GM19463 (cell line): ENCODE results near the gene NFATC1.

Source experiments
- ATAC-seq: cut with Tn5 transposase; IDR thresholded peaks from one replicate; pipeline ENCODE4 v1.9.1; 2021; ENCODE audit warnings: mild to moderate bottlenecking, moderate library complexity; ENCODE audit not compliant: unreplicated experiment

Gene NFATC1

DNA sequence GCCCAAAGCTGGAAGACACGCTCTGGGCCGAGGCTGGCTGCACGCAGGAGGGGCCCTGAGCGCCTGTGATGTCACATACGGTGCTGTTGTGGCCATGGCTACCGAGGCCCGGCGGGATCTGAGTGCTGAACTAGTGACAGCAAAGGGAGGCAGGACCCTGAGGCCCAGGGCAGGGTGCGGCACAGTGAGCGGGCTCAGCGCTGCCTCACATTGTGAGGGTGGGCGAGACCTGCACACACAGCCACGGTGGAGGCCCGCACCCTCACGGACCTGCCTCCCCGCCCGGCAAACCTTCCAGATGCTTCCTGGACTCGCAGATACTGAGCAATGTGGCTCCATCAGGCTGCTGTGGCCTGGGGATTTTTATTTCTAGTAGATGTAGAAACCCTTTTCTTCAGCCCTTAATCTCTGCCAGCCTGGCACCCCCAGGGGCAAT, 150.0 kb downstream of the NFATC1 start:
- no peak for ATAC-seq

DNA sequence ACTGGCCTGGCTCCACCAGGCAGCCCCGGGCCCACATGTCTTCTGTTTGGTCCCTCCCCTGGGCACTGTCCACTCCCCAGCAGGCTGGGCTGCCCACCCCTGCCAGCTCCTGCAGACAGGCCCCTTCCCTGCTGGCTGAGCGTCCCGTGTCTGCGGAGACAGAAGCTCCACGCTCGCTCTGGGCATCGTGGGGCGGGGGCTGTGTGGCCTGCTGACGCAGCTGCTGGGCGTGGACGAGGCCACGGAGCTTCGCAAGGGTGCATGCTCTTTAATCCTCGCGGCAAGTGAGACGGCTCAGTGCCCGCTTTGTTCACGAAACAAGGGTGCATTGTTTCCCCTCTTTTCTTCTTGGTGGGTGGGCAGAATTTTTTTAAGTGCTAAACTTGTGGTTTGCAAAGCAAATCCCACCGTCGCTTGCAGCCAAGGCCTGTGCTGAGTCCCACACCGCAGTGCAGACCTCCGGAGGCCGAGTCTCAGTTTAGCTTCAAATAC, 151.1 kb downstream of the NFATC1 start:
- ATAC-seq, result no peak

DNA sequence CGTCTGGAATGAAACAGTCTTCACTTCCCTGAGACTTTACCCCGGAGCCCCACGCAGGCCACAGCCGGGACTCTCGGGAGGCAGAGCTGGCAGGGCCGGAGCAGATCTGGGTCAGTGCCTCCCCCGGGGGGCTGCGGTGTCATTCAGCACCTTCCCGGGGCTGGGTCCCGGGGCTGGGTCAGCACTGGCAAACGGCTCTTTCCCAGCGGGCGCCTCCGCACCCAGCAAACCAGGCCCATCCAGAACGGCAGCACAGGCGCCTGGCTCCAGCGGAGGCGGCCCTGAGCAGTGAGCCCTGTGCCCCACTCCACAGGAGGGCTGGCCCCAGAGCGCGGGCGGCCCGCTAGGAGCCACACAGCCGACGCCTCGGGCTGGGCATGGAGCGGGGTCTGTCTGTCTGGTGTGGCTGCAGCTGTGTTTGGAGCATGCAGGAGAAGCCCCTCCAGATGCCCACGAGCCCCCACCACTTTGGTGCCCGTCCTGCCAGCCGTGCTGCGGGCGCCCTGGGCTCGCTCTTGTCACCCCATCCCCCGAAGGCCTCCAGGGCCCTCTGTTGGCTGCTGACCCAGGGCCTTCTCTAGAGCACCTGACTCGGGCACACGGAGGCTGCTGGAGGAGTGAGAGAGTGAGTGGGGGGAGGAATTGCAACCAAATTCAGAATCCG, 151.8 kb downstream of the NFATC1 start:
- no peak for ATAC-seq

DNA sequence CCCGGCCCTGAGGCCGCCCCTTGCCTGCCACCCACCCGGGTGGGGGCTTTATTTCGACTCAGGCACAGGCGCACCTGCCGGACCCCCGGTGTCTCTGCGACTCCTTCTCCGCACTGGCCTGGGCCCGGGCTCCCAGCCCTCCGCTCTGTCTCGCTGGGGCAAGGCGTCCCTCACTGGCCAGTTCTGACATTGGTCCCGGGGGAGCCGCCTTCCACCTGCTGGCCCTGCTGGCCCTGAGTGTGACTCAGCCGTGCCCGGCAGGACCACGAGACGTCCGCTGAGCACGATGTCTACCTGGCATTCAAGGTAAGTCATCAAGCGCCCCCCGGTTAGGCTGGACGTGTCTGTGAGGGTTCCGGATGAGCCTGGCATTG, 152.3 kb downstream of the NFATC1 start:
- ATAC-seq, result no peak

DNA sequence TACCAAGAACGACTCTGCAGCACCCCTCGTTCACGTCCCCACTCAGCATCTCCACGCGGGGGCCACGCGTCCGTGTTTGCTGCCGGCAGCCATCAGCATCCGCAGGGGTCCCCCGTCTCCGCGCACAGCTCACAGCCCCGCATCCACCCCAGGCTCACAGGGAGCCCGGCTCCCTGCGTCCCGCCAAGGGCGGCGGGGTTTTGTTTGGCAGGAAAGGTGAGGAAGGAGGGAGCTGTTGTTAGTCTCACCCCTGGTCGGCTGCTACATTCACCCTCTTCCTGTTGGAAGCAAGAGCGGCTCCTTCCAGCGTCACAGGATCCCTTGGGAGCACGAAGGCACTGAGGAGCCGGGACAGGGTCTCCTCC, 152.9 kb downstream of the NFATC1 start:
- ATAC-seq, result no peak

DNA sequence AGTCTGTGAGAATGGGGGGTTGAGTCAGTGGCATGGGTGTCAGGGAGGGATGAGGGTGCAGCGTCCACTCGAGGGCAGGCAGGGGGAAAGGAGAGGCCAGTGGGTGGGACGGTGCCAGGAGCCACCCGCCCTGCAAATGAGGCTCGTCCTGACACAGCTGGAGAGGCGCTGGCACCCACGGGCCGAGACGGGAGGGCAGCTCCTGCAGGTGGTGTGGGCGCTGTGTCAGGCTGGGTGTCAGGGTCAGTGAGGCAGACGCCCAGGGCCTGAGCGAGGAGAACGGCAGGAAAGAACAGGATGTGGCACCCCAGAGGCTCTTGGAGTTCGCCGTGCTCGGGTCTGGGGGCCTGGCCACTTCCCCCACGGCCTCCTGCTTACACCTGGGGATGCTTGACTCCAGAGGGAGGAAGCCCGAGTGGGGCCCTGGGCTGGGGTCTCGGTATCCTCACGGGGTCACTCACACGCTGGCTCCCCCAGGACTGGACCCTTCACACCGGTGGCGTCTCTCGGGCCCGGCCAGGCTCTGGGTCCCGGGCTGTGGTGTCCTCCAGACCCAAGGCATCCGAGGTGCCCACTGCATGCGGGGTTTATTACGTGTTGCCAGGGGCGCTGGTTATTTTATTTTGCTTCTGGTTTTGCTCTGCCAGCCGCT, 153.4 kb downstream of the NFATC1 start:
- ATAC-seq, result no peak

DNA sequence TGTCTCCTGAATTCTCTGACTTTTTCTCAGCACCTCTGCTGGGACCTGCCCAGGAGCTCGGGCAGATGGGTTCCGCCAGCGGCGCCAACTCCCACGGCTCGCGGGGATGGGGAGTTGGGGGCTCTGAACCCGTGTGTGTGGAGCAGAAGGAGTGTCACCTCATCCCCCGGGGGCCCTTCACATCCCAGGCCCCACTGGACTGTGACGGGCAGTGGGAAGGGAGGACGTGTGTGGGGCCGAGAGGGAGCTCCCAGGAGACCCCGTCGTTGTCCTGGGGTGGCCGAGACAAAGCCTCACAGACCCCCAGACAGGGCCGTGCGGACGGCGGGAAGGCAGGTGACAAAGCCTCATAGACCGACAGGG, 153.9 kb downstream of the NFATC1 start:
- ATAC-seq, result no peak

DNA sequence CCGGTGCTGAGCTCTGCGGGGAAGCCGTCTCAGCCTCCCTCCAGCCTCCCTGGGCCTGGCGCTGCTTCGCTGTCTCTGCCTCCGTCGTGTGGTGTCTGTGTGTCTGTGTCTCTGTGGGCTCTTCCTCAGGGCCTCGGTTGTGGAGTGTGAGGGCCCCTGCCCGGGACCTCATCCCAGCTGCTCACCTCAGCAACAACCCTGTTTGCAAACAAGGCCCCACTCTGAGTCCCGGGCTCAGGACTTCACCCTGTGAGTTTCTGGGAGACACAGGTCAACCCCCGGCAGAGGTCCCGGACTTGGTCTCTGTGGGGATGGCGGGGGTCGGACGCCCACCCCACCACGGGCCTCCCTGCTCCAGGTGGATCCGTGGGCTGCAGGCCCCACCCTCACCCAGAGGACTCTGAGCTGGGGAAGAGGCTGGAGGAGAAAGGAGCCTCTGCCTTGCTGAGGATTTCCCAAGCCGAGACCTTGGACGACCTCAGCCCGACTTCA, 156.5 kb downstream of the NFATC1 start:
- no peak for ATAC-seq

DNA sequence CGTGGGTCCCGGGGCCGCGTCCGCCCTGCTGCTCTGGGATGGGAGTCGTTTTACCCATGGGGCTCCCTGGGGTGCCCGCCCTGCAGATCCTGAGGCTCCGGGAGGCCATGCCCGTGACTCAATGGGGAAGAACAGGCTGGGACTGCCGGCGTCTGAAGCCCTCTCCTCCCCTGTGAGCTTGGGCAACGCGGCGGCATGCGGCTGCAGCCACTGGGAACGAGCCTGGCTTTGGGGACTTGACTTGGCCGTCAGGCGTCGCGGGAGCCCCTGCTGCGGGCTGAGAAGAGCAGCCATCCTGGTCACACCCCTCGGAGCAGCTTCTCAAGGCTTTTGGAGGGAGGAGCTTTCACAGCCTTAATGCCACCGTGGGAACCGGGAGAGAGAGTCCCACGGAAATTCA, 157.0 kb downstream of the NFATC1 start:
- ATAC-seq, result no peak

DNA sequence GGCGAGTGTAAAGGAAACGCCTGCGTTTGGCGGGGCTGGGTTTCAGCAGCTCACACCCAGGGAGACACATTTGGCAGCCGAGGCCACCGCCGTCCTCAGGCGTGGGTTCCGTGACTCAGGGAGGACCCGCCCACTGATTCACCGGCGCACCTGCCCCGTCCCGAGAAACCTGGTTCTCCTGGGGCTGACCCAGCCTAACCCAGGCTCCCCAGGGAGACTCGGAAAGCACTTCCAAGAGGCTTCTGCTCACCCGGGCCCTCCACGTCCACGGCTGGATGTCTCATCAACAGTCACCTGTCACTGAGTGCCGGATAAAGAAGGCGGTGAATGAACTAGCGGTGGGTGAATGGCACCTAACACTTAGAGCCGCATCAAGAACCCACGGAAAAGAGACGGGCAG, 157.4 kb downstream of the NFATC1 start:
- no peak for ATAC-seq

DNA sequence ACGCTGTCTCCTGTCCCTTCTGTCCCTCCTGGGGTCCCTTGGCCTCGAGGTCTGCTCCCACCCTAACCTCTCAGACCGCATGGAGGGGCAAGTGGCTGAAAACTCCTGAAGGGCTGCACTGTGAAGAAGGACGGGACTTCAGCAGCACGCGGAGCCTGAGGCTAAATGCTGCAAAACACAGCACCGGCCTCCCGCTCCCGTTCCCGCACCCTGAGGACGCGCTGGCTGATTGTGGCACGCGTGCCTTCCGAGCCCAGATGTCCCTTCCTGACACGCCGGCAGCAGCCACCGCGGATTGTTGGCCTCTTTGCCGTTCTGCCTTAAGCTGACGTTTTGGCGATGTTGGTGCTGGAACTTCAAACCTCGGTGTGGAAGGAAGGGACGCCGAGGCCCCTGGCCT, 158.0 kb downstream of the NFATC1 start:
- ATAC-seq, result no peak

DNA sequence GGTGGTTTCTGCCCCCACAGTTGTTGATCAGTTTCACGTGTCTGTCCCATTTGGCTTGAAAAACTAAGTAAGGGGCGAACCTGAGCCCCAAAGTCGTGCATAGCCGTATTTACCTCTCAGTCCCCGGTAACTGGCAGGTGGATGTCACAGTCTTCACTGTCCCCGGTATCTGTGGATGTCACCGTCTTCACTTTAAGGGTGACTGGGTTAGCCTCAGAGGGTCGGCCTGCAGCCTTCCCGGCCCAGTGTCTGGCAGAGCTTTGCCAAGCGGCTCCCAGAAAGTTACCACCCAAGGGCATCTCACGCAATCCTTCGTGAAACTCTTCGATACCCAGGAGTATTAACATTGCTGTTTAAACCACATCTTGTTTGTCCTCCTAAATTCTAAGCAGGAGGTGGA, 158.6 kb downstream of the NFATC1 start:
- ATAC-seq, result no peak

DNA sequence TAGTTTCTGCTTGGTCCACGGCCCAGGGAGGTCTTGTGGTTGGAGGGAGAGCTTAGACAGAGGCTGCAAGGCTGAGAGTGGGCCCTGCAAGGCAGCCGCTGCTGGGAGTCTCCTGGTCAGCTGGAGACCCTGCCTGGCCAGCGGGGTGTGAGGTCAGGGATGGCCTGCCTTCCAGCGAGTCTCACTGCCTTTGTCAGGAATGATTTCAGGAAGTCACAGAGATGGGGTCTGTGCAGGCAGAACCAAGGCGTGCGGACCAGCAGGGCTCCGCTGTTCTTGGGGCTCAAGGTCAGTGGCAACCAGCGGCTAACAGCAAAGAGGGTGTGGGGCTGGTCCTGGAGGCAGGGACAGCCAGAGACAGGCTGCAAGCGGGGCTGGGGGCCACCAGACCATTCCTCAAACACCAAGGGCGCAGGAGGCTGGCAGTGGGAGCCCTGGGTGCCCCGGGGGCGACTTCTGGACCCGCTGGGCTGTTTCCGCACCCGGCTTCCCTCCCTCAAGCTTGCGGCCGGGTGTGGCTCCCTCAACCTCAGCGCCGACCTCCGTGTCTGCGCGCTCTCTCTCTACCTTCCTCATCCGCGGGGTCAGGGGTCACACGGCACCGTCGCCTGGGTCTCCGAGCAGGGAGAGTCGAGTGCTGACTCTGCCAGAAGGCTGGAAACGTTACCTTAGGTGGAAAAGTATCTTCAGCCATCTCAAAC, 159.4 kb downstream of the NFATC1 start:
- ATAC-seq, result no peak

DNA sequence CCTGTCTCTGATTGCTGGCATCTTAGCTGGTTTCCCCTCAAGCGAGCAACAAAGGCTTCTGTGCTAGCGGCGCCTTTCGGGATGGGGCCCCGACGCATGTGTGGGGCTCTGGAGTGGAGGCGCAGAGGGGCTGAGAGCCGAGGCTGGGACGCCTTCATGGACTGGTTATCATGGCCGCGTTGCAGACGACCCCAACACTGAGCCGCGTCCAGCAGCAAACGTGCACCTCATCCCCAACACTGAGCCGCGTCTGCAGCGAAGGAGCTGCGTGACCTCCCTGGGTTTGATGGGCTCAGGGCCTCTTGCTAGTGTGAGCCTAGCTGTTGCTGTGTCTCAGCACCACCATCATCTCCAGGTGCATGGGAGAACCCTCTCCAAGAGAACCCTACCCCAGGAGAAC, 160.2 kb downstream of the NFATC1 start:
- no peak for ATAC-seq

DNA sequence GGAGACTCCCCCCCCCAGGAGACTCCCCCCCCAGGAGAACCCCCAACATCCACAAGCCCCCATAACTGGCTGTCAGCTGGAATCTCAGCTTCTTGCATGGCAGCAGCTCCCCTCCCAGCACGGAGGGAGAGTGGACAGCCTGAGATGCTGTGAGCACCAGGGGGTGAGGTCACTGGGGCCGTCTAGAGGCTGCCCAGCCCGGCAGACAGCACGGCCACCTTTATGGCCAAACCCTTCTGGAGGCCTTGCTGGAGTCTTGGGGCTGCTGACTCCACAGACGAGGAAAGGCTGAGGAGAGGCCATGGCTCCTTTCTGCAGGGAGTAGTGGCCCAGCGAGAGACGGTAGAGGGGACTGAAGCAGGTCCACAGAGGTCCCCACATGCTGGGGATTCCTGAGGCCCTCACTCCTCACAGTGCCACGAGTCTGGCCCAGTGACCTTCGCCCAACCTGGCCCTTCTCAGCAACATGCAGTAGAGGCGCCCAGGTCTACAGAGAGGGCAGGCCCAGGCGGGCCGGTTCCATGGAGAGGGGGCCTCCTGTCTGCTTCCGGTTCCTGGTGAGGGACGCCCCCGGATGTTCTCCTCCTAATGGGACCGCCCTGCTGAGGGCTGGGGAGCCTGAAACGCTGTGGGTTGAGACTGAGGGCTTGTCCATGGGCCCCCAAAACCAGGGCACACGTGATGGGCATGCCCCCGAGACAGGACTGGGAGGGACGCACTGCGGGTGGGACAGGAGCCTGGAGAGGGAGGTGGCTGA, 161.3 kb downstream of the NFATC1 start:
- ATAC-seq, result no peak

DNA sequence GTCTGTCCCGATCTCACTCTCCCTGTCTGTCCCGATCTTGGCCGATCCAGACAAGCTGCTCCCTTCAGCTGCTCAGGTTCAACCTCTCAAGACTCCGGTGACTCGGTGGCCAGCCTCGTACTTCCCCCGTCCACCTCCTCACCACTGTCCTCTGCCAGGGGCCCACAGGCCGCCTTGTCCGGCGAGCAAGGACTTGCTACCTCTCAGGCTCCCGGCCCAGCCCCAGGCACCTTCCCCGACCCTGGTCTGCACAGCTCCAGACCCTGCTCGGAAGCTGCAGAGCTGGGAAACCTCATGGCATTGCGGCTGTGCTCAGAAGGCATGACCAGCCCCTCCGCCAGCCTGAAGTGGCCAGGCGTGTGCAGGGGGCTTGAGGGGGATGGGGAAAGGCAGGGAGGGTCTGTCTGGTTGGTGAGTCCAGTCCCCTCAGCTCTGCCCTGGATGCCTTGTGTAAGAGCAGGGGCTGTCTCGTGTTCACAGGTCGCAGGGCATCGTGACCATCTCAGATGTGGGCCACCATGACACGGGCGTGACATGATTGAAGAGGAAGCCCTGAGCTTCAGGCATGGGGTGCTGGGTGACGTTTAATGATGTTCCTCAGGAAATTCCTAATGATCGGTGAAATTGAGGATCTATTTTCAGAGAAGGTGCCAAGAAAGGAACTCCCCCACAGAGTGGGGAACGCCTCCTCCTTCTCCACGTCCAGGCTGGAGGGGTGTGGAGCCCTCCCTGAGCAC, 162.6 kb downstream of the NFATC1 start:
- no peak for ATAC-seq

DNA sequence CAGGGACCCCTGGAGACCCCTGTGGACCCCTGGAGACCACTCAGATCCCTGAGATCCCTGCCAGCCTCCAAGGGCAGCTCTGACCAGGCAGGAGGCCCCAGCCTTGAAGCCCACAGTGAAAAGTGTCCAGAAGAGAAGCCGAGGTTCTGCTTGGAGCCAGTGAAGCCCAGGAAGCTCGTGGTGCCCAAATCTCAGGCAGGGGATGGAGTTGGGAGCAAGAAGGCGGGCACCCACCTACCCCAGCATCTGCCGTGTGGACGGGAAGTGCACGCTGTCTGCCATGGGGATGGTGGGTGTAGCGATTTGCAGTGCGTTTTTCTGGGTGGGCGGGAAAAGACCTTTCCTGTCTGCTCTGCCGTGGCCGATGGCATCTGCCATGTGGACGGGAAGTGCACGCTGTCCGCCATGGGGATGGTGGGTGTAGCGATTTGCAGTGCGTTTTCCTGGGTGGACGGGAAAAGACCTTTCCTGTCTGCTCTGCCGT, 163.2 kb downstream of the NFATC1 start:
- no peak for ATAC-seq

DNA sequence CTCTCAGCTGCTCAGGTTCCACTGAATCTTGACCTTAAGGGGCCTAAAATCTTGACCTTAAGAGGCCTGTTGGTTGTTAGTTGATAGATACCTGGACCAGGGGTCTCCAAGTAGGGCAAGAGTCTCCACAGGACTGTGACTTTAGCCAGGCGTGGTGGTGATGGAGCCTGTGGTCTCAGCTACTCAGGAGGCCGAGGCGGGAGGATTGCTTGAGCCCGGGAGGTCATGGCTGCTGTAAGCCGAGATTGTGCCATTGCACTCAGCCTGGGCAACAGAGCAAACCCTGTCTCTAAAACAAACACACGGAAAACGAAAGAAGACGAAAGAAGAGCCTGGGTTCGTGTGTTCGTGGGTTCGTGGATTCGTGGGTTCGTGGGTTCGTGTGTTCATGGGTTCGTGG, 163.7 kb downstream of the NFATC1 start:
- no peak for ATAC-seq

DNA sequence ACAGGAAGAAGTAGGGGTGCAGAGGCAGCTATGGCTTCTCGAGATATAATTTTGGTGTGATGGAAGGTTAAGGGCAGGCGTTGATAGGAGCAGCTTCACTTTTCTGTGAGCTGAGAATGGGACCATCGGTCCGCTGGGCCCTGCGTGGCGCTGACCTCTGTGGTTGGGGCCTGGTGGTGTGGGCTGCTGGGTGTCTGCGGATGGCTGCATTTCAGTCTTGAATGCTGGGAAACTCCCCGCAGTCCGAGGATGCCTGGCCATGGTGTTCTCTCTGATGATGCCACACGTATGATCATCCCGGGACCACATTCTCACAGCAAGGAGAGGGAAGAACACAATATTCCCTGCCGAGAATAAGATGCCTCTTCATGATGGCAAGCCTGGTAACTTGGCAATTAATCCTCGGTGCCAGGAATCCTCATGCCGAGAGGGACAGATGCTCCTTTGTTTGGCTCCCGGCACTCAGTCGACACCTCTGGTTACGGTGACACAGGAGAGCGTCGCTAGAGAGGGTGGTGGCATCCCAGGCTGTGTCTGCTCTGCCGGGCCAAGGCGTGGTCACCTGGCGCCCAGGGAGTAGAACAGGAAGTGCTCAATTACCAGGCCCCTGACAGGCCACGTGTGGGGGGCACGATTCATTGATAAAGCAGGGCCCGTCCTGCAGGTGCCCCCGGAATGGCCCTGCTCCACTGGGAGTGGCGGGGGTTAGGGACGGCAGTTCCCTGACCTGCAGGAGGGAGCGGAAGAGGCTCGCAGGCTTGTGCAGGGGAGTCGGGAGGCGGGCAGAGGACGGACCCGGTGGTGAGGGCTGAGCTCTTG, 164.5 kb downstream of the NFATC1 start:
- no peak for ATAC-seq

DNA sequence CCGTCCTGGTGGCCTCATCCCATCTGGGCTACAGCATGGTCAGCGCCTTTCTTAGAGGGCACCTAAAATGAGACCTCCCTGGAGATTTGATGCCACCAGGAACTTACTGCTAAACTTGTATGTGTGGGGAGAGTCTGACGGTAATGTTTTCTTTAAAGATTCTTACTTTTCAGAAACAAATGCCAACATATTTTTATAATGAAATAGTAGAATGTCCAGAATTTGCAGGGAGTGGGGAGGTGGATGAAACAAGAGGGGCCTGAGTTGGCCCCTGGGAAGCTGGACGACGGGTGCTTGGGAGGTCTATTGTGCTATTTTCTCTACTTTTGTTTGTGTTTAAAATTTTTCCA, 165.1 kb downstream of the NFATC1 start:
- no peak for ATAC-seq
